Activated naive CD4-positive, alpha-beta T cell treated with anti-CD3 and anti-CD28 coated beads for 36 hours (primary cell): ENCODE measurements around the gene ZSWIM4. TPM values are rescaled to one million over a fixed set of nuclear protein-coding genes. Genes with fewer than 3 reads are reported as not detected.

Source experiments
- CTCF ChIA-PET: fragments of 350-600 bp; sonication (Branson Sonifier 250); formaldehyde crosslinking; loops from one replicate; lab custom pipeline; 2021; ENCODE audit warnings: antibody characterized with exemption; lab: Charles Lee
- DNase-seq: peaks from one replicate; pipeline ENCODE4 v3.0.0-alpha.2; 2020
- H3K27ac Mint-ChIP-seq: one replicate; pipeline ENCODE4 v1.8.0; 2021; ENCODE audit warnings: mild to moderate bottlenecking, mixed read lengths
- H3K27me3 Mint-ChIP-seq: one replicate; pipeline ENCODE4 v1.8.0; 2021; ENCODE audit warnings: low read depth, mixed read lengths
- H3K36me3 Mint-ChIP-seq: one replicate; pipeline ENCODE4 v1.8.0; 2021; ENCODE audit warnings: low read depth, mixed read lengths
- H3K4me1 Mint-ChIP-seq: one replicate; pipeline ENCODE4 v1.8.0; 2021; ENCODE audit warnings: low read depth, mixed read lengths
- H3K4me3 Mint-ChIP-seq: one replicate; pipeline ENCODE4 v1.8.0; 2021; ENCODE audit warnings: mild to moderate bottlenecking, moderate library complexity, mixed read lengths
- H3K9me3 Mint-ChIP-seq: one replicate; pipeline ENCODE4 v1.8.0; 2021; ENCODE audit warnings: mixed read lengths
- intact Hi-C: fragments of 100-400 bp; cut with micrococcal nuclease; formaldehyde crosslinking; loops from one replicate; pipeline ENCODE4 v1.15.1; 2023
- total RNA-seq, 2 experiments: library from RNA; stranded (reverse); gene quantifications; one replicate each; pipeline ENCODE4 v1.2.3, GENCODE V29; 2021

Gene ZSWIM4
- total RNA-seq, 2 experiments from 2014 or later: 6.7 to 7.1 TPM

- peaks cover 4% of the 10 kb centered on the region for H3K36me3 Mint-ChIP-seq
- H3K9me3 Mint-ChIP-seq: no peaks in the 10 kb centered on the region
- H3K4me1 Mint-ChIP-seq: no peaks in the 10 kb centered on the region
- intact Hi-C loops: no loop called here
- H3K27me3 Mint-ChIP-seq: no peaks in the 10 kb centered on the region
- no peak for DNase-seq
- no peak overlapping the region for H3K4me3 Mint-ChIP-seq
- H3K27ac Mint-ChIP-seq: no peak overlapping the region
- CTCF ChIA-PET: no interaction called here
These were observed 22.6 kb downstream of the ZSWIM4 start for GRCh38 chr19:13817615-13818371.

GRCh38 chr19:13819238-13819637 lies 24.0 kb downstream of the ZSWIM4 start:
- H3K27ac Mint-ChIP-seq: no peak overlapping the region
- H3K9me3 Mint-ChIP-seq: no peaks in the 10 kb centered on the region
- intact Hi-C loops: no loop called here
- H3K4me1 Mint-ChIP-seq: no peaks in the 10 kb centered on the region
- H3K4me3 Mint-ChIP-seq: no peak overlapping the region
- CTCF ChIA-PET: interaction anchor here (0.5 kb wide), 1 partner anchor 9 kb away, joined by 4 read pairs; no protein-coding TSS in a partner anchor
- H3K27me3 Mint-ChIP-seq: no peaks in the 10 kb centered on the region
- DNase-seq: no peak
- H3K36me3 Mint-ChIP-seq: peaks cover 1% of the 10 kb centered on the region

- CTCF ChIA-PET: interaction anchor here (0.7 to 0.8 kb wide), 2 partner anchors 36 to 40 kb away, joined by 4 to 6 read pairs; no protein-coding TSS in a partner anchor
These were observed 26.0 kb downstream of the ZSWIM4 start for GRCh38 chr19:13821292-13821691.

GRCh38 chr19:13823256-13823655 lies 28.0 kb downstream of the ZSWIM4 start:
- H3K27ac Mint-ChIP-seq: no peak overlapping the region
- H3K27me3 Mint-ChIP-seq: no peaks in the 10 kb centered on the region
- CTCF ChIA-PET: interaction anchor here (0.6 kb wide), 1 partner anchor 29 kb away, joined by 3 read pairs; no protein-coding TSS in a partner anchor
- H3K4me1 Mint-ChIP-seq: no peaks in the 10 kb centered on the region
- H3K36me3 Mint-ChIP-seq: peaks cover 5% of the 10 kb centered on the region
- no peak overlapping the region for H3K4me3 Mint-ChIP-seq
- DNase-seq: no peak
- intact Hi-C loops: no loop called here
- H3K9me3 Mint-ChIP-seq: no peaks in the 10 kb centered on the region

More at GRCh38 chr19:13821292-13821691, 26.0 kb downstream of the ZSWIM4 start:
- intact Hi-C loops: no loop called here
- H3K9me3 Mint-ChIP-seq: no peaks in the 10 kb centered on the region
- DNase-seq: no peak
- peaks cover 3% of the 10 kb centered on the region for H3K36me3 Mint-ChIP-seq
- no peak overlapping the region for H3K27ac Mint-ChIP-seq
- H3K4me1 Mint-ChIP-seq: no peaks in the 10 kb centered on the region
- no peak overlapping the region for H3K4me3 Mint-ChIP-seq
- no peaks in the 10 kb centered on the region for H3K27me3 Mint-ChIP-seq

GRCh38 chr19:13823901-13824300 lies 28.7 kb downstream of the ZSWIM4 start:
- H3K9me3 Mint-ChIP-seq: no peaks in the 10 kb centered on the region
- H3K4me3 Mint-ChIP-seq: no peak overlapping the region
- H3K27ac Mint-ChIP-seq: no peak overlapping the region
- CTCF ChIA-PET: interaction anchor here (0.6 kb wide), 2 partner anchors 10 to 28 kb away, joined by 3 to 4 read pairs; no protein-coding TSS in a partner anchor
- no peak for DNase-seq
- H3K27me3 Mint-ChIP-seq: no peaks in the 10 kb centered on the region
- H3K4me1 Mint-ChIP-seq: no peaks in the 10 kb centered on the region
- H3K36me3 Mint-ChIP-seq: peaks cover 4% of the 10 kb centered on the region
- intact Hi-C loops: no loop called here

GRCh38 chr19:13824703-13825102 lies 29.5 kb downstream of the ZSWIM4 start:
- H3K27ac Mint-ChIP-seq: no peak overlapping the region
- DNase-seq: no peak
- no peak overlapping the region for H3K4me3 Mint-ChIP-seq
- no peaks in the 10 kb centered on the region for H3K4me1 Mint-ChIP-seq
- CTCF ChIA-PET: interaction anchor here (0.6 kb wide), 2 partner anchors 11 to 211 kb away, joined by 4 to 5 read pairs; no protein-coding TSS in a partner anchor
- H3K36me3 Mint-ChIP-seq: peaks cover 4% of the 10 kb centered on the region
- no peaks in the 10 kb centered on the region for H3K27me3 Mint-ChIP-seq
- H3K9me3 Mint-ChIP-seq: no peaks in the 10 kb centered on the region
- intact Hi-C loops: no loop called here

- no peaks in the 10 kb centered on the region for H3K4me1 Mint-ChIP-seq
- DNase-seq: no peak
These were observed 30.5 kb downstream of the ZSWIM4 start for GRCh38 chr19:13825489-13826441.

GRCh38 chr19:13826652-13827235 lies 31.5 kb downstream of the ZSWIM4 start:
- CTCF ChIA-PET: interaction anchor here (1.2 kb wide), 2 partner anchors 36 to 37 kb away, joined by 4 read pairs; no protein-coding TSS in a partner anchor
- H3K4me1 Mint-ChIP-seq: no peaks in the 10 kb centered on the region
- no peak overlapping the region for H3K27ac Mint-ChIP-seq
- DNase-seq: no peak
- peaks cover 5% of the 10 kb centered on the region for H3K36me3 Mint-ChIP-seq
- intact Hi-C loops: no loop called here
- H3K4me3 Mint-ChIP-seq: no peak overlapping the region
- no peaks in the 10 kb centered on the region for H3K9me3 Mint-ChIP-seq
- H3K27me3 Mint-ChIP-seq: no peaks in the 10 kb centered on the region

More at GRCh38 chr19:13825489-13826441, 30.5 kb downstream of the ZSWIM4 start:
- Mint-ChIP-seq H3K27me3 (no peaks in the 10 kb centered on the region), H3K27ac (no peak overlapping the region), H3K36me3 (peaks cover 4% of the 10 kb centered on the region), H3K4me3 (no peak overlapping the region), H3K9me3 (no peaks in the 10 kb centered on the region)
- CTCF ChIA-PET: interaction anchor here (0.8 to 1.2 kb wide), 2 partner anchors 10 to 36 kb away, joined by 3 to 4 read pairs; no protein-coding TSS in a partner anchor
- intact Hi-C loops: no loop called here

GRCh38 chr19:13827656-13828055 lies 32.4 kb downstream of the ZSWIM4 start:
- intact Hi-C loops: no loop called here
- no peak overlapping the region for H3K4me3 Mint-ChIP-seq

GRCh38 chr19:13830114-13830740 lies 35.0 kb downstream of the ZSWIM4 start:
- no peak for DNase-seq
- Mint-ChIP-seq H3K4me3 (no peak overlapping the region), H3K27me3 (no peaks in the 10 kb centered on the region), H3K27ac (no peak overlapping the region), H3K36me3 (peaks cover 22% of the 10 kb centered on the region), H3K9me3 (no peaks in the 10 kb centered on the region), H3K4me1 (peaks cover 15% of the 10 kb centered on the region)
- intact Hi-C loops: no loop called here
- CTCF ChIA-PET: no interaction called here

More at GRCh38 chr19:13827656-13828055, 32.4 kb downstream of the ZSWIM4 start:
- H3K4me1 Mint-ChIP-seq: no peaks in the 10 kb centered on the region
- DNase-seq: no peak
- no peaks in the 10 kb centered on the region for H3K9me3 Mint-ChIP-seq
- no peaks in the 10 kb centered on the region for H3K27me3 Mint-ChIP-seq
- peak overlapping the region; percentile 0 for H3K27ac Mint-ChIP-seq
- CTCF ChIA-PET: interaction anchor here (1.2 kb wide), 1 partner anchor 36 kb away, joined by 4 read pairs; no protein-coding TSS in a partner anchor
- H3K36me3 Mint-ChIP-seq: peaks cover 6% of the 10 kb centered on the region

- Mint-ChIP-seq H3K9me3 (no peaks in the 10 kb centered on the region), H3K36me3 (peaks cover 25% of the 10 kb centered on the region), H3K27me3 (no peaks in the 10 kb centered on the region), H3K4me3 (no peak overlapping the region), H3K4me1 (peaks cover 16% of the 10 kb centered on the region), H3K27ac (no peak overlapping the region)
- no peak for DNase-seq
- intact Hi-C loops: no loop called here
- CTCF ChIA-PET: interaction anchor here (0.6 kb wide), 1 partner anchor 632 kb away, joined by 4 read pairs; no protein-coding TSS in a partner anchor
These were observed 35.7 kb downstream of the ZSWIM4 start for GRCh38 chr19:13830741-13831536.
